HepG2 (cell line): Measurements from ENCODE around the gene DUSP23. TPM values are rescaled to one million over a fixed set of nuclear protein-coding genes. Genes with fewer than 3 reads are reported as not detected.
A peak's percentile ranks its signal among the peaks of the same experiment; 100 is the strongest.

Source experiments
- ATAC-seq: fragments of 200-7000 bp; cut with Tn5 transposase; 3 replicates; pipeline ENCODE4 v1.9.1; 2020; ENCODE audit warnings: mild to moderate bottlenecking, moderate library complexity
- BruUV-seq: library from RNA; stranded (reverse); fragments of 400-500 nt; replicated peaks from 2 replicates; lab custom pipeline; 2021; lab: Mats Ljungman, UMichigan
- CTCF ChIA-PET: fragments of 300-600 bp; formaldehyde crosslinking; extraction: SDS; loops from one replicate; lab custom pipeline; 2021; ENCODE audit warnings: low total read pairs, inconsistent platforms, low intra/inter-chr PET ratio; lab: Yijun Ruan, JAX
- POLR2A ChIA-PET: fragments of 350-600 bp; sonication (Branson Sonifier 250); formaldehyde crosslinking; loops from one replicate; lab custom pipeline; 2020; ENCODE audit warnings: antibody characterized with exemption, inconsistent platforms; lab: Yijun Ruan, JAX
- DNase-seq: peaks from one replicate; pipeline ENCODE4 v3.0.0-alpha.2; 2015; ENCODE audit warnings: low spot score
- FAIRE-seq: peaks from 3 replicates; lab custom pipeline; 2011; peaks lifted over from hg19 to GRCh38; lab: Jason Lieb, UNC
- H2AFZ ChIP-seq: one replicate; pipeline ENCODE4 v1.6.1; 2011; ENCODE audit warnings: low read length, inconsistent platforms
- H3K27ac ChIP-seq: fragments of 300-600 bp; 3 replicates; pipeline ENCODE4 v1.8.0; 2011; ENCODE audit warnings: mixed run types, mild to moderate bottlenecking, mixed read lengths, low read length, inconsistent platforms; ENCODE audit not compliant: insufficient read depth; ENCODE audit errors: extremely low read length
- H3K27me3 ChIP-seq, 2 experiments: fragments of 200-600 bp in 1 of 2; 2 replicates in 1 of 2; 3 replicates in 1 of 2; pipeline versions ENCODE4 v1.6.0 to v1.8.0; 2011; ENCODE audit warnings: low read length in 2 of 2, mild to moderate bottlenecking in 2 of 2, moderate library complexity in 2 of 2, inconsistent platforms in 1 of 2; ENCODE audit not compliant: insufficient read depth in 2 of 2, control insufficient read depth in 1 of 2
- H3K36me3 ChIP-seq, 2 experiments: fragments of 200-600 bp in 1 of 2; replicated peaks in 1 of 2; 2 replicates in 1 of 2; 3 replicates in 1 of 2; pipeline versions ENCODE4 v1.5.1 to v1.8.0; 2011; ENCODE audit warnings: low read length in 2 of 2, inconsistent platforms in 1 of 2; ENCODE audit not compliant: insufficient read depth in 2 of 2, control insufficient read depth in 1 of 2
- H3K4me1 ChIP-seq: 2 replicates; pipeline ENCODE4 v1.5.1; 2012; ENCODE audit warnings: low read length, inconsistent platforms; ENCODE audit not compliant: insufficient read depth
- H3K4me2 ChIP-seq: 2 replicates; pipeline ENCODE4 v1.6.0; 2011; ENCODE audit warnings: low read depth, low read length, inconsistent platforms
- H3K4me3 ChIP-seq, 3 experiments: fragments of 200-600 bp in 1 of 3; sonication (generic), shearing (Covaris generic) in 1 of 3; replicated peaks in 1 of 3; 2 replicates each; pipeline ENCODE4 v1.5.1; 2011 to 2016; ENCODE audit warnings: low read length in 3 of 3, inconsistent platforms in 2 of 3, low read depth in 2 of 3, mild to moderate bottlenecking in 2 of 3, control low read depth in 1 of 3, mixed read lengths in 1 of 3; ENCODE audit not compliant: insufficient read depth in 1 of 3
- H3K79me2 ChIP-seq: one replicate; pipeline ENCODE4 v1.6.1; 2011; ENCODE audit warnings: low read length, inconsistent platforms; ENCODE audit not compliant: insufficient read depth
- H3K9ac ChIP-seq: 2 replicates; pipeline ENCODE4 v1.6.0; 2011; ENCODE audit warnings: mild to moderate bottlenecking, low read depth, low read length, inconsistent platforms; ENCODE audit not compliant: insufficient read depth
- H3K9me3 ChIP-seq: 2 replicates; pipeline ENCODE4 v1.5.1; 2012; ENCODE audit warnings: mild to moderate bottlenecking, low read length
- H4K20me1 ChIP-seq: 2 replicates; pipeline ENCODE4 v1.6.0; 2011; ENCODE audit warnings: inconsistent platforms, mild to moderate bottlenecking, low read length, moderate library complexity; ENCODE audit not compliant: insufficient read depth
- BRCA1 ChIP-seq: sonication (generic); formaldehyde crosslinking; IDR thresholded peaks from 2 replicates; pipeline ENCODE4 v1.4.0; 2020; ENCODE audit warnings: missing genetic modification reagents
- FOXK1 ChIP-seq: sonication (generic); formaldehyde crosslinking; IDR thresholded peaks from 2 replicates; pipeline ENCODE4 v1.4.0; 2020; ENCODE audit warnings: low read depth, missing genetic modification reagents, borderline replicate concordance
- MBNL3 ChIP-seq: fragments of 250-450 bp; sonication (Bioruptor Pico); conservative IDR thresholded peaks from 2 replicates; pipeline ENCODE4 v1.8.0; 2022; ENCODE audit warnings: mild to moderate bottlenecking, inconsistent platforms
- NFE2L1 ChIP-seq: sonication (generic); formaldehyde crosslinking; IDR thresholded peaks from 2 replicates; pipeline ENCODE4 v1.4.0; 2020; ENCODE audit warnings: missing genetic modification reagents, mild to moderate bottlenecking, borderline replicate concordance
- SMC3 ChIP-seq: IDR thresholded peaks from 2 replicates; pipeline ENCODE4 v1.6.1; 2011; ENCODE audit warnings: low read length, improper control_type of control experiment
- SRY ChIP-seq: sonication (generic); formaldehyde crosslinking; IDR thresholded peaks from 2 replicates; pipeline ENCODE4 v1.8.0; 2022; ENCODE audit warnings: mild to moderate bottlenecking, missing genetic modification reagents
- WGBS: methylation state at CpG from one replicate; pipeline ENCODE4 v1.1.6; 2017; ENCODE audit warnings: low lambda C conversion rate; 5-methylcytosine and 5-hydroxymethylcytosine counted together
- in situ Hi-C: cut with HindIII; loops from 2 replicates; pipeline ENCODE4 v1.10.0; 2017; ENCODE audit warnings: low pct_unique_long_range_greater_than_20kb; ENCODE audit not compliant: extremely low pct_ligation_motif_present
- intact Hi-C: fragments of 100-400 bp; cut with micrococcal nuclease; formaldehyde crosslinking; loops from one replicate; pipeline ENCODE4 v1.10.0; 2022; ENCODE audit not compliant: unreplicated experiment
- polyA plus RNA-seq, 8 experiments: library from polyadenylated mRNA; depleted of rRNA in 3 of 8; stranded (reverse) in 7 of 8; unstranded in 1 of 8; fragments of >200 nt; fragmentation: Illumina TruSeq in 4 of 8; extraction: Trizol in 4 of 8; gene quantifications; 2 replicates each; pipeline versions ENCODE4 v1.2.1 to v1.2.3, GENCODE V29; 2011 to 2016; ENCODE audit warnings: low read depth in 4 of 8, missing spikeins in 1 of 8, mixed read lengths in 1 of 8; ENCODE audit not compliant: insufficient read depth in 1 of 8
- total RNA-seq, 5 experiments: library from RNA; depleted of rRNA; stranded (reverse); fragments of >200 nt; fragmentation: Illumina TruSeq; extraction: Trizol; gene quantifications; 2 replicates each; pipeline ENCODE4 v1.2.3, GENCODE V29; 2016; ENCODE audit warnings: low read depth in 1 of 5
- TF ChIP-seq, protein P1 (sequence below): IDR thresholded peaks from 2 replicates; pipeline ENCODE4 v1.6.1; 2016; ENCODE audit warnings: missing compliant biosample characterization, missing genetic modification reagents, borderline replicate concordance
- TF ChIP-seq, protein P2 (sequence below), 2 experiments: sonication (generic) in 1 of 2; formaldehyde crosslinking in 1 of 2; IDR thresholded peaks; 2 replicates each; pipeline versions ENCODE4 v1.6.1 to v1.9.0; 2014 to 2022; ENCODE audit warnings: antibody characterized with exemption in 1 of 2, borderline replicate concordance in 1 of 2, inconsistent platforms in 1 of 2, low read depth in 1 of 2, missing genetic modification reagents in 1 of 2
- TF ChIP-seq, protein P3 (sequence below): sonication (generic); formaldehyde crosslinking; IDR thresholded peaks from 2 replicates; pipeline ENCODE4 v1.5.0; 2020; ENCODE audit warnings: missing genetic modification reagents

The DUSP23 gene
- total and polyA plus RNA-seq, 2 of the 13 experiments (the other 11 are each of a cell fraction or from before 2014, with no cell fraction given): not detected

DNA sequence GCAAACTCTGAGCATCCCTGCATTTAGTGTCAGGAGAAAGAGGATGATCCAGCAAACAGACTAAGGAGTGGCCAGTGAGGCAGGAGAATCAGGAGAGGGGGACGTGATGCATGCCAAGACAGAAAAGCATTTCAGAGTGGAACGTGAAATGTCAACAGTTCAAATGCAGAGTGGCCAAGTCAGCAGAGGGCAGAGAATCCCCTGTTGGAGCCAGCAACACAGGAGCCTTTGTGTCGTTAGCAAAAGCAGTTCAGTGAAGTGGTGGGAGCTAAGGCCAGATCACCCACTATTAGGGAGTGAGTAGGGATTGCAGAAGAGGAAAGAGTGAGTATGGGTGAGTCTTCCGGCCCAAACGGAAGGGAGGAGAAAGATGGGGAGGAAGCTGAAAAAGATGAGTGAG is 14.8 kb downstream of the DUSP23 start:
- no peaks in the 10 kb centered on the region for H3K4me1 ChIP-seq
- CTCF ChIA-PET: no interaction called here
- no peak overlapping the region for H2AFZ ChIP-seq
- no peak overlapping the region for H3K27ac ChIP-seq
- no peak overlapping the region for H3K4me2 ChIP-seq
- no peaks in the 10 kb centered on the region for H3K36me3 ChIP-seq
- TF ChIP-seq NFE2L1 (CRISPR knock-in tag) (no peak), FOXK1 (no peak)
- TF ChIP-seq, all 625 proteins: peak for 0
- Histone ChIP-seq H3K9me3 (no peaks in the 10 kb centered on the region), H4K20me1 (no peaks in the 10 kb centered on the region), H3K27me3 (peaks cover 0 to 1% of the 10 kb centered on the region in 2 experiments; a peak in 2 of 5 replicates), H3K4me3 (no peak overlapping the region), H3K79me2 (no peaks in the 10 kb centered on the region), H3K9ac (no peak overlapping the region)
- WGBS: 22% methylated on average over 5 of the region's 5 CpGs
- in situ Hi-C loops: loop anchor here (5.0 kb wide), 2 partner anchors 97 to 212 kb away; no protein-coding TSS in a partner anchor
- no peak for ATAC-seq
- FAIRE-seq: no peak
- POLR2A ChIA-PET: no interaction called here
- no peak for DNase-seq
- no TSS peak for BruUV-seq
- intact Hi-C loops: loop anchor here (5.0 kb wide), 1 partner anchor 142 kb away; no protein-coding TSS in a partner anchor

DNA sequence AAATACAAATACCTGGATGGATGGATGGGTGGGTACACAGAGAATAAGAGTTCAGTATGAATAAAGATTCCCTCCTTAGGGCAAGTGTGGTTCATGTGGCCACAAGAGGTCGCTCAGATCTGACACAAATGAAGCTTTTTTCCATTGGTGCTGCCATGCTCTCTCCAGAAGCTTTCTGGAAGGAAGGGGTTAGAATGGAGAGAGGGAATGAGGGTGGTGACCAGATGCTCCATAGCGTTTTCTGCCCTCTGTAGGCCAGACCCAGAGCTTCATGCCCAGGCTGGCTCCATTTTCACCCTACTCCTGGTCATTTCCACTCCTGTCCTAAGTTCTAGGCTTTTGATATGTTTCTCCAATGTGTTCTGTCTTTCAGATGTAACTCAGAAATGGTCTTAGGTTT is 18.1 kb downstream of the DUSP23 start:
- Histone ChIP-seq H3K9me3 (no peaks in the 10 kb centered on the region), H3K27me3 (peaks cover 5 to 7% of the 10 kb centered on the region in 2 experiments; a peak in 2 of 5 replicates), H3K9ac (no peak overlapping the region), H3K27ac (no peak overlapping the region), H3K36me3 (no peaks in the 10 kb centered on the region), H3K4me2 (no peak overlapping the region), H2AFZ (no peak overlapping the region), H4K20me1 (no peaks in the 10 kb centered on the region), H3K79me2 (no peaks in the 10 kb centered on the region), H3K4me1 (no peaks in the 10 kb centered on the region), H3K4me3 (no peak overlapping the region)
- ChIA-PET CTCF (interaction anchor here (1.8 to 2.6 kb wide), 2 partner anchors 92 to 208 kb away, joined by 28 to 34 read pairs; no protein-coding TSS in a partner anchor), POLR2A (no interaction called here)
- peak; percentile 93 for ATAC-seq
- peak; percentile 79 for FAIRE-seq
- BruUV-seq: no TSS peak
- WGBS: 10% methylated on average over 2 of the region's 2 CpGs
- intact Hi-C loops (loop anchor here (1.0 to 5.0 kb wide), 4 partner anchors 30 to 208 kb away; no protein-coding TSS in a partner anchor), in situ Hi-C loops (loop anchor here (5.0 kb wide), 2 partner anchors 93 to 208 kb away; no protein-coding TSS in a partner anchor)
- peak; percentile 70 for DNase-seq
- TF ChIP-seq BRCA1 (CRISPR knock-in tag): no peak
- TF ChIP-seq, protein P1, sequence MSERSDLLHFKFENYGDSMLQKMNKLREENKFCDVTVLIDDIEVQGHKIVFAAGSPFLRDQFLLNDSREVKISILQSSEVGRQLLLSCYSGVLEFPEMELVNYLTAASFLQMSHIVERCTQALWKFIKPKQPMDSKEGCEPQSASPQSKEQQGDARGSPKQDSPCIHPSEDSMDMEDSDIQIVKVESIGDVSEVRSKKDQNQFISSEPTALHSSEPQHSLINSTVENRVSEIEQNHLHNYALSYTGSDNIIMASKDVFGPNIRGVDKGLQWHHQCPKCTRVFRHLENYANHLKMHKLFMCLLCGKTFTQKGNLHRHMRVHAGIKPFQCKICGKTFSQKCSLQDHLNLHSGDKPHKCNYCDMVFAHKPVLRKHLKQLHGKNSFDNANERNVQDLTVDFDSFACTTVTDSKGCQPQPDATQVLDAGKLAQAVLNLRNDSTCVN (CRISPR knock-in tag): peak; percentile 89
- TF ChIP-seq SMC3: peak; percentile 77
- no peak for TF ChIP-seq MBNL3 (CRISPR knock-in tag)
- TF ChIP-seq, protein P2, sequence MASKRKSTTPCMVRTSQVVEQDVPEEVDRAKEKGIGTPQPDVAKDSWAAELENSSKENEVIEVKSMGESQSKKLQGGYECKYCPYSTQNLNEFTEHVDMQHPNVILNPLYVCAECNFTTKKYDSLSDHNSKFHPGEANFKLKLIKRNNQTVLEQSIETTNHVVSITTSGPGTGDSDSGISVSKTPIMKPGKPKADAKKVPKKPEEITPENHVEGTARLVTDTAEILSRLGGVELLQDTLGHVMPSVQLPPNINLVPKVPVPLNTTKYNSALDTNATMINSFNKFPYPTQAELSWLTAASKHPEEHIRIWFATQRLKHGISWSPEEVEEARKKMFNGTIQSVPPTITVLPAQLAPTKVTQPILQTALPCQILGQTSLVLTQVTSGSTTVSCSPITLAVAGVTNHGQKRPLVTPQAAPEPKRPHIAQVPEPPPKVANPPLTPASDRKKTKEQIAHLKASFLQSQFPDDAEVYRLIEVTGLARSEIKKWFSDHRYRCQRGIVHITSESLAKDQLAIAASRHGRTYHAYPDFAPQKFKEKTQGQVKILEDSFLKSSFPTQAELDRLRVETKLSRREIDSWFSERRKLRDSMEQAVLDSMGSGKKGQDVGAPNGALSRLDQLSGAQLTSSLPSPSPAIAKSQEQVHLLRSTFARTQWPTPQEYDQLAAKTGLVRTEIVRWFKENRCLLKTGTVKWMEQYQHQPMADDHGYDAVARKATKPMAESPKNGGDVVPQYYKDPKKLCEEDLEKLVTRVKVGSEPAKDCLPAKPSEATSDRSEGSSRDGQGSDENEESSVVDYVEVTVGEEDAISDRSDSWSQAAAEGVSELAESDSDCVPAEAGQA (IDR thresholded peaks at IDR 0.05; ENCODE audit: low read depth): no peak
- TF ChIP-seq, protein P2 (CRISPR knock-in tag; IDR thresholded peaks at IDR 0.05; ENCODE audit: borderline replicate concordance): no peak
- no peak for TF ChIP-seq SRY (CRISPR knock-in tag)
- TF ChIP-seq, protein P3, sequence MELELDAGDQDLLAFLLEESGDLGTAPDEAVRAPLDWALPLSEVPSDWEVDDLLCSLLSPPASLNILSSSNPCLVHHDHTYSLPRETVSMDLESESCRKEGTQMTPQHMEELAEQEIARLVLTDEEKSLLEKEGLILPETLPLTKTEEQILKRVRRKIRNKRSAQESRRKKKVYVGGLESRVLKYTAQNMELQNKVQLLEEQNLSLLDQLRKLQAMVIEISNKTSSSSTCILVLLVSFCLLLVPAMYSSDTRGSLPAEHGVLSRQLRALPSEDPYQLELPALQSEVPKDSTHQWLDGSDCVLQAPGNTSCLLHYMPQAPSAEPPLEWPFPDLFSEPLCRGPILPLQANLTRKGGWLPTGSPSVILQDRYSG: no peak
